Erythroblast (primary cell): ENCODE results near the gene FBN3.

Experiments used
- DNase-seq, 2 experiments: peaks; one replicate each; lab custom pipeline; 2025; lab: John Stamatoyannopoulos, UW
- GATA1 ChIP-seq: IDR thresholded peaks from 2 replicates; pipeline ENCODE4 v1.6.1; 2011; ENCODE audit warnings: low read depth, mild to moderate bottlenecking, control low read depth, low read length, moderate library complexity
- POLR2A ChIP-seq: IDR thresholded peaks from 2 replicates; pipeline ENCODE4 v1.6.1; 2011; ENCODE audit warnings: mild to moderate bottlenecking, low read length

FBN3 gene

GRCh38 chr19:8097681-8098567 is 51.5 kb downstream of the FBN3 start:
- no peak for TF ChIP-seq POLR2A
- no peak for TF ChIP-seq GATA1
- no peak for DNase-seq

GRCh38 chr19:8097198-8097597 is 52.2 kb downstream of the FBN3 start:
- no peak for DNase-seq
- TF ChIP-seq GATA1 (no peak), POLR2A (no peak)

GRCh38 chr19:8096071-8096470 is 53.3 kb downstream of the FBN3 start:
- DNase-seq = peak; percentile 19 to 25
- TF ChIP-seq POLR2A (no peak), GATA1 (no peak)

GRCh38 chr19:8095354-8095886 is 54.0 kb downstream of the FBN3 start:
- TF ChIP-seq GATA1 = no peak
- no peak for TF ChIP-seq POLR2A
- peak in 1 of 2 experiments; percentile 22 for DNase-seq

- no peak for DNase-seq
- no peak for TF ChIP-seq GATA1
- no peak for TF ChIP-seq POLR2A
Observed at GRCh38 chr19:8094336-8094735, 55.1 kb downstream of the FBN3 start.

GRCh38 chr19:8093740-8094139 is 55.7 kb downstream of the FBN3 start:
- DNase-seq = no peak
- TF ChIP-seq GATA1 = no peak
- no peak for TF ChIP-seq POLR2A

GRCh38 chr19:8090950-8091349 is 58.4 kb downstream of the FBN3 start:
- TF ChIP-seq POLR2A (no peak), GATA1 (no peak)
- DNase-seq = no peak

- TF ChIP-seq POLR2A (no peak), GATA1 (no peak)
Observed at GRCh38 chr19:8089664-8090601, 59.5 kb downstream of the FBN3 start.

GRCh38 chr19:8088752-8089663 is 60.4 kb downstream of the FBN3 start:
- no peak for TF ChIP-seq POLR2A
- TF ChIP-seq GATA1 = no peak
- DNase-seq = no peak

More at GRCh38 chr19:8089664-8090601, 59.5 kb downstream of the FBN3 start:
- DNase-seq = no peak

GRCh38 chr19:8087876-8088275 is 61.5 kb downstream of the FBN3 start:
- DNase-seq = no peak
- TF ChIP-seq GATA1 (no peak), POLR2A (no peak)

GRCh38 chr19:8086849-8087248 is 62.5 kb downstream of the FBN3 start:
- TF ChIP-seq POLR2A = no peak
- no peak for TF ChIP-seq GATA1
- no peak for DNase-seq

GRCh38 chr19:8085598-8086408 is 63.6 kb downstream of the FBN3 start:
- no peak for DNase-seq
- TF ChIP-seq GATA1 = no peak
- TF ChIP-seq POLR2A = no peak
